WTC11 (cell line): ENCODE data around the gene DENND2C. TPM values are rescaled to one million over a fixed set of nuclear protein-coding genes. Genes with fewer than 3 reads are reported as not detected.

Experiments used
- ATAC-seq: fragments of 200-7000 bp; cut with Tn5 transposase; 2 replicates; pipeline ENCODE4 v1.10.0; 2021; ENCODE audit warnings: mild to moderate bottlenecking, moderate library complexity
- CTCF ChIA-PET: fragments of 300-600 bp; sonication (Branson Sonifier 250); formaldehyde crosslinking; loops from one replicate; lab custom pipeline; 2021; ENCODE audit warnings: antibody characterized with exemption; lab: Charles Lee
- POLR2A ChIA-PET: fragments of 350-600 bp; sonication (Branson Sonifier 250); formaldehyde crosslinking; loops from one replicate; lab custom pipeline; 2021; ENCODE audit warnings: antibody characterized with exemption; lab: Charles Lee
- DNase-seq: peaks from one replicate; pipeline ENCODE4 v3.0.0; 2021; ENCODE audit warnings: low spot score
- H3K27ac Mint-ChIP-seq: 2 replicates; pipeline ENCODE4 v1.8.0; 2021; ENCODE audit warnings: mixed read lengths
- H3K27me3 Mint-ChIP-seq: 2 replicates; pipeline ENCODE4 v1.8.0; 2021; ENCODE audit warnings: low read depth, mild to moderate bottlenecking, moderate library complexity, mixed read lengths
- H3K36me3 Mint-ChIP-seq: 2 replicates; pipeline ENCODE4 v1.8.0; 2021; ENCODE audit warnings: mixed read lengths
- H3K4me1 Mint-ChIP-seq: 2 replicates; pipeline ENCODE4 v1.8.0; 2022; ENCODE audit warnings: mixed read lengths
- H3K4me3 Mint-ChIP-seq: 2 replicates; pipeline ENCODE4 v1.8.0; 2021; ENCODE audit warnings: mild to moderate bottlenecking, moderate library complexity, mixed read lengths
- H3K9me3 Mint-ChIP-seq: 2 replicates; pipeline ENCODE4 v1.8.0; 2021; ENCODE audit warnings: mixed read lengths
- ARID4B ChIP-seq: sonication (generic); formaldehyde crosslinking; IDR thresholded peaks from 2 replicates; pipeline ENCODE4 v1.8.0; 2023; ENCODE audit warnings: missing genetic modification reagents, mild to moderate bottlenecking, borderline replicate concordance
- ESRRA ChIP-seq: sonication (generic); formaldehyde crosslinking; IDR thresholded peaks from 2 replicates; pipeline ENCODE4 v1.8.1; 2022; ENCODE audit warnings: mild to moderate bottlenecking, missing genetic modification reagents, borderline replicate concordance
- FOXK1 ChIP-seq: sonication (generic); formaldehyde crosslinking; IDR thresholded peaks from 2 replicates; pipeline ENCODE4 v1.8.0; 2022; ENCODE audit warnings: mild to moderate bottlenecking, moderate library complexity, missing genetic modification reagents
- GABPB1 ChIP-seq: sonication (generic); formaldehyde crosslinking; IDR thresholded peaks from 2 replicates; pipeline ENCODE4 v1.8.1; 2023; ENCODE audit warnings: mild to moderate bottlenecking, missing genetic modification reagents
- JAZF1 ChIP-seq: fragments of 250-450 bp; sonication (Bioruptor Pico); IDR thresholded peaks from 2 replicates; pipeline ENCODE4 v1.9.0; 2021; ENCODE audit warnings: moderate library complexity, mild to moderate bottlenecking, inconsistent platforms
- NFYB ChIP-seq: sonication (generic); formaldehyde crosslinking; conservative IDR thresholded peaks from 2 replicates; pipeline ENCODE4 v1.8.0; 2022; ENCODE audit warnings: low read depth, missing genetic modification reagents
- PRDM15 ChIP-seq: sonication (generic); formaldehyde crosslinking; IDR thresholded peaks from 2 replicates; pipeline ENCODE4 v1.8.0; 2022; ENCODE audit warnings: missing genetic modification reagents
- SP1 ChIP-seq: sonication (generic); formaldehyde crosslinking; conservative IDR thresholded peaks from 2 replicates; pipeline ENCODE4 v1.8.1; 2022; ENCODE audit warnings: missing genetic modification reagents
- TEAD4 ChIP-seq: sonication (generic); formaldehyde crosslinking; IDR thresholded peaks from 2 replicates; pipeline ENCODE4 v1.8.0; 2022; ENCODE audit warnings: mild to moderate bottlenecking, missing genetic modification reagents
- TP53 ChIP-seq: sonication (generic); formaldehyde crosslinking; IDR thresholded peaks from 2 replicates; pipeline ENCODE4 v1.8.1; 2023; ENCODE audit warnings: mild to moderate bottlenecking, missing genetic modification reagents
- ZNF138 ChIP-seq: sonication (generic); formaldehyde crosslinking; conservative IDR thresholded peaks from 2 replicates; pipeline ENCODE4 v1.8.1; 2022; ENCODE audit warnings: mild to moderate bottlenecking, moderate library complexity, missing genetic modification reagents
- ZNF317 ChIP-seq: sonication (generic); formaldehyde crosslinking; IDR thresholded peaks from 2 replicates; pipeline ENCODE4 v1.8.1; 2023; ENCODE audit warnings: low read depth, mild to moderate bottlenecking, moderate library complexity, missing genetic modification reagents, borderline replicate concordance
- ZNF671 ChIP-seq: fragments of 250-450 bp; sonication (Bioruptor Pico); IDR thresholded peaks from 2 replicates; pipeline ENCODE4 v1.8.0; 2021; ENCODE audit warnings: mild to moderate bottlenecking
- total RNA-seq: library from RNA; stranded (reverse); gene quantifications from 3 replicates; pipeline ENCODE4 v1.2.3, GENCODE V29; 2021
- TF ChIP-seq, protein P1 (sequence below): sonication (generic); formaldehyde crosslinking; IDR thresholded peaks from 2 replicates; pipeline ENCODE4 v1.8.0; 2022; ENCODE audit warnings: mild to moderate bottlenecking, missing genetic modification reagents
- TF ChIP-seq, protein P2 (sequence below): sonication (generic); formaldehyde crosslinking; IDR thresholded peaks from 2 replicates; pipeline ENCODE4 v1.8.1; 2022; ENCODE audit warnings: mild to moderate bottlenecking, missing genetic modification reagents, moderate library complexity, borderline replicate concordance
- TF ChIP-seq, protein P3 (sequence below): fragments of 250-450 bp; sonication (Bioruptor Pico); IDR thresholded peaks from 2 replicates; pipeline ENCODE4 v1.9.0; 2021; ENCODE audit warnings: mild to moderate bottlenecking, borderline replicate concordance
- TF ChIP-seq, protein P4 (sequence below): sonication (generic); formaldehyde crosslinking; IDR thresholded peaks from 2 replicates; pipeline ENCODE4 v1.8.1; 2022; ENCODE audit warnings: low read depth, mild to moderate bottlenecking, moderate library complexity, missing genetic modification reagents, borderline replicate concordance

Gene DENND2C
- total RNA-seq, 1 experiment from 2014 or later, result 2.9 TPM

DNA sequence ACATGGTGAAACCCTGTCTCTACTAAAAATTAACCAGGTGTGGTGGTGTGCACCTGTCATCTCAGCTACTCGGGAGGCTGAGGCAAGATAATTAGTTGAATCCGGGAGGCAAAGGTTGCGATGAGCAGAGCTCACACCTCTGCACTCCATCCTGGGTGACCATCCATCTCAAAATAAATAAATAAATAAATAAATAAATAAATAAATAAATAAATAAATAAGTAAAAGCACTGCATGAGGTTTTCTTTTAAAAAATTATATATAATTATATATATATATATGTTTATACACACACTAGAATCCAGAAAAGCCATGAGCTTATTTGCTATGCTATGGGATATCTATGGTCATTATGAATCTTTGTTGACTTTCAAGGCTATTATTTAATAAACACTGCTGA, 23.1 kb upstream of the DENND2C start:
- H3K9me3 Mint-ChIP-seq, result no peaks in the 10 kb centered on the region
- H3K36me3 Mint-ChIP-seq, result no peaks in the 10 kb centered on the region
- H3K27ac Mint-ChIP-seq, result no peak overlapping the region
- CTCF ChIA-PET, result interaction anchor here (1.4 kb wide), 1 partner anchor 360 kb away, joined by 6 read pairs; no protein-coding TSS in a partner anchor
- no peak for DNase-seq
- H3K4me3 Mint-ChIP-seq, result no peak overlapping the region
- peaks cover 7% of the 10 kb centered on the region; the same call in 1 of the 2 replicates for H3K27me3 Mint-ChIP-seq
- no peaks in the 10 kb centered on the region for H3K4me1 Mint-ChIP-seq
- POLR2A ChIA-PET, result no interaction called here
- no peak for TF ChIP-seq SP1
- TF ChIP-seq FOXK1, result no peak
- TF ChIP-seq, all 79 proteins: peak for 0
- no peak for ATAC-seq

DNA sequence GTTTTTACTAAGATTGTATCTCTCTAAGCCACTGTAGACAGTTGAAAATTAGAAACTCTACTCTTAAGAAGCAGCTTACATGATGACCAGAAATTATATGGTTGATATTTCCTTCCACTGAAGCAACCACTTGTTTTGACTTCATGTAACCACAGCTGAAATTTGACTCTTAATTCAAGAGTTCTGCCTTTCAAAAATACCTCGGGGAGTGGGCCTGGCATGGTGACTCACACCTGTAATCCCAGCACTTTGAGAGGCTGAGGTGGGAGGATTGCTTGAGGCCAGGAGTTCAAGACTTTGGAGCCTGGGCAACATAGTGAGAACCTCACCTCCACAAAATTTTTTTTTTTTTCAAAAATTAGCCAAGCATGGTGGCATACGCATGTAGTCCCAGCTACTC, 21.2 kb upstream of the DENND2C start:
- DNase-seq (no peak), ATAC-seq (no peak)
- CTCF ChIA-PET, result no interaction called here
- Mint-ChIP-seq H3K36me3 (no peaks in the 10 kb centered on the region), H3K27me3 (peaks cover 10% of the 10 kb centered on the region), H3K27ac (no peak overlapping the region), H3K9me3 (no peaks in the 10 kb centered on the region), H3K4me1 (no peaks in the 10 kb centered on the region), H3K4me3 (no peak overlapping the region)
- POLR2A ChIA-PET, result no interaction called here
- TF ChIP-seq ZNF138 (CRISPR knock-in tag), result no peak
- TF ChIP-seq, protein P1, sequence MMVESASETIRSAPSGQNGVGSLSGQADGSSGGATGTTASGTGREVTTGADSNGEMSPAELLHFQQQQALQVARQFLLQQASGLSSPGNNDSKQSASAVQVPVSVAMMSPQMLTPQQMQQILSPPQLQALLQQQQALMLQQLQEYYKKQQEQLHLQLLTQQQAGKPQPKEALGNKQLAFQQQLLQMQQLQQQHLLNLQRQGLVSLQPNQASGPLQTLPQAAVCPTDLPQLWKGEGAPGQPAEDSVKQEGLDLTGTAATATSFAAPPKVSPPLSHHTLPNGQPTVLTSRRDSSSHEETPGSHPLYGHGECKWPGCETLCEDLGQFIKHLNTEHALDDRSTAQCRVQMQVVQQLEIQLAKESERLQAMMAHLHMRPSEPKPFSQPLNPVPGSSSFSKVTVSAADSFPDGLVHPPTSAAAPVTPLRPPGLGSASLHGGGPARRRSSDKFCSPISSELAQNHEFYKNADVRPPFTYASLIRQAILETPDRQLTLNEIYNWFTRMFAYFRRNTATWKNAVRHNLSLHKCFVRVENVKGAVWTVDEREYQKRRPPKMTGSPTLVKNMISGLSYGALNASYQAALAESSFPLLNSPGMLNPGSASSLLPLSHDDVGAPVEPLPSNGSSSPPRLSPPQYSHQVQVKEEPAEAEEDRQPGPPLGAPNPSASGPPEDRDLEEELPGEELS, result no peak
- no peak for TF ChIP-seq ZNF317
- no peak for TF ChIP-seq GABPB1
- TF ChIP-seq, protein P2, sequence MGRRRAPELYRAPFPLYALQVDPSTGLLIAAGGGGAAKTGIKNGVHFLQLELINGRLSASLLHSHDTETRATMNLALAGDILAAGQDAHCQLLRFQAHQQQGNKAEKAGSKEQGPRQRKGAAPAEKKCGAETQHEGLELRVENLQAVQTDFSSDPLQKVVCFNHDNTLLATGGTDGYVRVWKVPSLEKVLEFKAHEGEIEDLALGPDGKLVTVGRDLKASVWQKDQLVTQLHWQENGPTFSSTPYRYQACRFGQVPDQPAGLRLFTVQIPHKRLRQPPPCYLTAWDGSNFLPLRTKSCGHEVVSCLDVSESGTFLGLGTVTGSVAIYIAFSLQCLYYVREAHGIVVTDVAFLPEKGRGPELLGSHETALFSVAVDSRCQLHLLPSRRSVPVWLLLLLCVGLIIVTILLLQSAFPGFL (CRISPR knock-in tag), result no peak
- TF ChIP-seq, protein P3, sequence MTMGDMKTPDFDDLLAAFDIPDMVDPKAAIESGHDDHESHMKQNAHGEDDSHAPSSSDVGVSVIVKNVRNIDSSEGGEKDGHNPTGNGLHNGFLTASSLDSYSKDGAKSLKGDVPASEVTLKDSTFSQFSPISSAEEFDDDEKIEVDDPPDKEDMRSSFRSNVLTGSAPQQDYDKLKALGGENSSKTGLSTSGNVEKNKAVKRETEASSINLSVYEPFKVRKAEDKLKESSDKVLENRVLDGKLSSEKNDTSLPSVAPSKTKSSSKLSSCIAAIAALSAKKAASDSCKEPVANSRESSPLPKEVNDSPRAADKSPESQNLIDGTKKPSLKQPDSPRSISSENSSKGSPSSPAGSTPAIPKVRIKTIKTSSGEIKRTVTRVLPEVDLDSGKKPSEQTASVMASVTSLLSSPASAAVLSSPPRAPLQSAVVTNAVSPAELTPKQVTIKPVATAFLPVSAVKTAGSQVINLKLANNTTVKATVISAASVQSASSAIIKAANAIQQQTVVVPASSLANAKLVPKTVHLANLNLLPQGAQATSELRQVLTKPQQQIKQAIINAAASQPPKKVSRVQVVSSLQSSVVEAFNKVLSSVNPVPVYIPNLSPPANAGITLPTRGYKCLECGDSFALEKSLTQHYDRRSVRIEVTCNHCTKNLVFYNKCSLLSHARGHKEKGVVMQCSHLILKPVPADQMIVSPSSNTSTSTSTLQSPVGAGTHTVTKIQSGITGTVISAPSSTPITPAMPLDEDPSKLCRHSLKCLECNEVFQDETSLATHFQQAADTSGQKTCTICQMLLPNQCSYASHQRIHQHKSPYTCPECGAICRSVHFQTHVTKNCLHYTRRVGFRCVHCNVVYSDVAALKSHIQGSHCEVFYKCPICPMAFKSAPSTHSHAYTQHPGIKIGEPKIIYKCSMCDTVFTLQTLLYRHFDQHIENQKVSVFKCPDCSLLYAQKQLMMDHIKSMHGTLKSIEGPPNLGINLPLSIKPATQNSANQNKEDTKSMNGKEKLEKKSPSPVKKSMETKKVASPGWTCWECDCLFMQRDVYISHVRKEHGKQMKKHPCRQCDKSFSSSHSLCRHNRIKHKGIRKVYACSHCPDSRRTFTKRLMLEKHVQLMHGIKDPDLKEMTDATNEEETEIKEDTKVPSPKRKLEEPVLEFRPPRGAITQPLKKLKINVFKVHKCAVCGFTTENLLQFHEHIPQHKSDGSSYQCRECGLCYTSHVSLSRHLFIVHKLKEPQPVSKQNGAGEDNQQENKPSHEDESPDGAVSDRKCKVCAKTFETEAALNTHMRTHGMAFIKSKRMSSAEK (CRISPR knock-in tag), result no peak
- no peak for TF ChIP-seq JAZF1 (CRISPR knock-in tag)
- no peak for TF ChIP-seq SP1
- TF ChIP-seq TP53 (CRISPR knock-in tag), result no peak
- no peak for TF ChIP-seq ESRRA (CRISPR knock-in tag)
- no peak for TF ChIP-seq TEAD4 (CRISPR knock-in tag)
- TF ChIP-seq ARID4B (CRISPR knock-in tag), result no peak
- TF ChIP-seq, protein P4, sequence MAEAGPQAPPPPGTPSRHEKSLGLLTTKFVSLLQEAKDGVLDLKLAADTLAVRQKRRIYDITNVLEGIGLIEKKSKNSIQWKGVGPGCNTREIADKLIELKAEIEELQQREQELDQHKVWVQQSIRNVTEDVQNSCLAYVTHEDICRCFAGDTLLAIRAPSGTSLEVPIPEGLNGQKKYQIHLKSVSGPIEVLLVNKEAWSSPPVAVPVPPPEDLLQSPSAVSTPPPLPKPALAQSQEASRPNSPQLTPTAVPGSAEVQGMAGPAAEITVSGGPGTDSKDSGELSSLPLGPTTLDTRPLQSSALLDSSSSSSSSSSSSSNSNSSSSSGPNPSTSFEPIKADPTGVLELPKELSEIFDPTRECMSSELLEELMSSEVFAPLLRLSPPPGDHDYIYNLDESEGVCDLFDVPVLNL (CRISPR knock-in tag), result no peak
- TF ChIP-seq ZNF671 (CRISPR knock-in tag), result no peak
- TF ChIP-seq NFYB (CRISPR knock-in tag), result no peak
- TF ChIP-seq PRDM15 (CRISPR knock-in tag), result no peak
